ENCODE measurements around the gene BRD3. TPM values are rescaled to one million over a fixed set of nuclear protein-coding genes. Genes with fewer than 3 reads are reported as not detected.

Gene BRD3
- total RNA-seq, 1 experiment from 2014 or later, result 47.3 TPM

DNA sequence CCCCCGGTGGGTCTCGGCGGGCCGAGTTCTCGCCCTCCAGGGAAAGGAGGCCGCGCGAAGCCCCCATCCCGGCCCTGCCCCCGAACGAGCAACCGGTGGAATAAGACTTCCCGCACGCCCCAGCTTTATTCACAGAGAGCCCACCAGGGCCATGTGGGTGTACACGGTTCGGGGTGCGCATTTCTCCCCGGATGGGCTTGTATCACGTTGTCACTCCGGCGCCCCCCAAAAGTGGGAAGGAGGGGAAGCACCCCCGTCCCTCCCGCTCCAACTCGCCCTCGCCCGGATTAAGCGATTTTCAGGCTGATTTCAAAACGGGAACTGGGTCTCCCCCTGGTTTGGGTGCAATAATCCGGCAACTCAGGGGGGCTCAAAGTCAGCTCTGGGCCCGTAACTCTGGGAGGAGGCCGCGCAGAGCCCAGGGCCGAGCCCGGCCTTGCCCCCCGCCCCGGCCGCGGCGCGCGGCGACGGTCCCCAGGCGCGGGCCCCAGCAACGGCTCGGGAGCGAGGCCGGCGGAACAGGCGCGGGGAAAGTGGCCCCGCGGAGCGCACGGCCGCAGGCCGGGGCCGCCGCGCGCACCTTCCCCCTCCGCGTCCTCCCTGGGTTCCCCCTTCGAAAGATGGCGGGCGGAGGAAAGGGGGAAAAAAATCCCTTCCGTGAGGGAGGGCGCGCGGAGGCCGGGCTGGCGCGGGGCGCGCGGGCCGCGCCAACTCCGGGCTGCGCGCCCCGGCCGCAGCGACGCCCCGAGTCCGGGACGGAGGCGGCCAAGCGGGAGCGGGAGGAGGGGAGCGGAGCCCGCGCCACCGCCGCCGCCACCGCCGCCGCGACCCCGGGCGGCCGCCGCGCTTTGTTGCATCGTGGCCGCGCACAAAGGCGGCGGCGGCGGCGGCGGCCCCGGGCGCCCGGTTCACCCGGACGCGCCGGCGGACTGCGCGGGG is 644 bp downstream of the BRD3 start:
- no peak for TF ChIP-seq EZH2 (IDR thresholded peaks at IDR 0.05; ENCODE audit: low read depth)
- TF ChIP-seq, protein P1, sequence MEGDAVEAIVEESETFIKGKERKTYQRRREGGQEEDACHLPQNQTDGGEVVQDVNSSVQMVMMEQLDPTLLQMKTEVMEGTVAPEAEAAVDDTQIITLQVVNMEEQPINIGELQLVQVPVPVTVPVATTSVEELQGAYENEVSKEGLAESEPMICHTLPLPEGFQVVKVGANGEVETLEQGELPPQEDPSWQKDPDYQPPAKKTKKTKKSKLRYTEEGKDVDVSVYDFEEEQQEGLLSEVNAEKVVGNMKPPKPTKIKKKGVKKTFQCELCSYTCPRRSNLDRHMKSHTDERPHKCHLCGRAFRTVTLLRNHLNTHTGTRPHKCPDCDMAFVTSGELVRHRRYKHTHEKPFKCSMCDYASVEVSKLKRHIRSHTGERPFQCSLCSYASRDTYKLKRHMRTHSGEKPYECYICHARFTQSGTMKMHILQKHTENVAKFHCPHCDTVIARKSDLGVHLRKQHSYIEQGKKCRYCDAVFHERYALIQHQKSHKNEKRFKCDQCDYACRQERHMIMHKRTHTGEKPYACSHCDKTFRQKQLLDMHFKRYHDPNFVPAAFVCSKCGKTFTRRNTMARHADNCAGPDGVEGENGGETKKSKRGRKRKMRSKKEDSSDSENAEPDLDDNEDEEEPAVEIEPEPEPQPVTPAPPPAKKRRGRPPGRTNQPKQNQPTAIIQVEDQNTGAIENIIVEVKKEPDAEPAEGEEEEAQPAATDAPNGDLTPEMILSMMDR (conservative IDR thresholded peaks at IDR 0.05), result no peak
- Histone ChIP-seq H3K4me2 (peak overlapping the region; percentile 99), H3K27ac (no peak overlapping the region), H3F3A (ENCODE audit: insufficient read depth, low read depth) (peaks cover 13% of the 10 kb centered on the region), H2AFZ (peak overlapping the region; percentile 53; the same call in 1 of the 2 replicates), H3K4me1 (replicated peaks; ENCODE audit: insufficient read depth) (peaks cover 13% of the 10 kb centered on the region), H3K9me2 (ENCODE audit: insufficient read depth) (no peaks in the 10 kb centered on the region), H3K79me2 (ENCODE audit: low read depth) (peaks cover 50% of the 10 kb centered on the region), H3K36me3 (ENCODE audit: low read depth) (no peaks in the 10 kb centered on the region), H3K4me3 (peak overlapping the region; percentile 68), H4K20me1 (ENCODE audit: insufficient read depth) (peaks cover 42% of the 10 kb centered on the region), H3K27me3 (ENCODE audit: insufficient read depth, low read depth) (peaks cover 33% of the 10 kb centered on the region), H3K9me3 (ENCODE audit: insufficient read depth, low read depth) (no peaks in the 10 kb centered on the region)
- POLR2A ChIA-PET (ENCODE audit: unreplicated experiment), result no interaction called here
- intact Hi-C loops (cut with micrococcal nuclease; ENCODE audit: unreplicated experiment), result loop anchor here (1.0 to 2.0 kb wide), 3 partner anchors 11 to 72 kb away; no protein-coding TSS in a partner anchor
- no TSS peak for BruUV-seq (replicated peaks)
- CTCF ChIA-PET, result interaction anchor here (1.1 kb wide), 1 partner anchor 12 kb away, joined by 3 read pairs; no protein-coding TSS in a partner anchor
- no peak for DNase-seq

DNA sequence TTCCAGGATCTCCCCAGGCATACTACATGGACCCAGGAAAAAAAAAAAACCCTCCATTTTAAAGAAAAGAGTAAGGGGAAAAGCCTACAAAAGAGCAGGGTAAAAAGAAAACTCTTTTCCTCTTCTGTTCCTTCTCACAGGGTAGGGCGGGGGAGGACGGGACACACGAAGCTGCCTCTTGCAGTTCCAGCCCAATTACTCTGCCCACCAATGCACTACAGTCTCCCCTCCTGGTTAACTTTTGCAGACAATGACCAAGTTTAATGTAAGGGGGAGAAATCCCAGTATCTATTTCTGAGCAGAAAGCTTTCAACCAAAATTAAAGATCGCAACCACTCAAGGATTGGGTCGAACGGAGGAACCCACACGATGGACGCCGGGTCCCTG is 1.3 kb downstream of the BRD3 start:
- Histone ChIP-seq H3K4me2 (peak overlapping the region; percentile 99), H3K4me1 (replicated peaks; ENCODE audit: insufficient read depth) (peaks cover 13% of the 10 kb centered on the region), H3F3A (ENCODE audit: insufficient read depth, low read depth) (peaks cover 13% of the 10 kb centered on the region), H4K20me1 (ENCODE audit: insufficient read depth) (peaks cover 47% of the 10 kb centered on the region), H3K9me2 (ENCODE audit: insufficient read depth) (no peaks in the 10 kb centered on the region), H3K36me3 (ENCODE audit: low read depth) (no peaks in the 10 kb centered on the region), H3K4me3 (peak overlapping the region; percentile 68), H3K27me3 (ENCODE audit: insufficient read depth, low read depth) (peaks cover 26% of the 10 kb centered on the region), H2AFZ (peak overlapping the region; percentile 53; the same call in 1 of the 2 replicates), H3K79me2 (ENCODE audit: low read depth) (peaks cover 54% of the 10 kb centered on the region), H3K9me3 (ENCODE audit: insufficient read depth, low read depth) (no peaks in the 10 kb centered on the region), H3K27ac (0 out of 2 replicates have a peak overlapping the region, but pooled peaks have one; percentile 10)
- no peak for DNase-seq
- no TSS peak for BruUV-seq (replicated peaks)
- intact Hi-C loops (cut with micrococcal nuclease; ENCODE audit: unreplicated experiment), result loop anchor here (1.0 to 2.0 kb wide), 3 partner anchors 10 to 72 kb away; no protein-coding TSS in a partner anchor
- no peak for TF ChIP-seq EZH2 (IDR thresholded peaks at IDR 0.05; ENCODE audit: low read depth)
- TF ChIP-seq, protein P1 (conservative IDR thresholded peaks at IDR 0.05), result no peak
- ChIA-PET POLR2A (ENCODE audit: unreplicated experiment) (no interaction called here), CTCF (interaction anchor here (1.1 kb wide), 1 partner anchor 11 kb away, joined by 3 read pairs; no protein-coding TSS in a partner anchor)

DNA sequence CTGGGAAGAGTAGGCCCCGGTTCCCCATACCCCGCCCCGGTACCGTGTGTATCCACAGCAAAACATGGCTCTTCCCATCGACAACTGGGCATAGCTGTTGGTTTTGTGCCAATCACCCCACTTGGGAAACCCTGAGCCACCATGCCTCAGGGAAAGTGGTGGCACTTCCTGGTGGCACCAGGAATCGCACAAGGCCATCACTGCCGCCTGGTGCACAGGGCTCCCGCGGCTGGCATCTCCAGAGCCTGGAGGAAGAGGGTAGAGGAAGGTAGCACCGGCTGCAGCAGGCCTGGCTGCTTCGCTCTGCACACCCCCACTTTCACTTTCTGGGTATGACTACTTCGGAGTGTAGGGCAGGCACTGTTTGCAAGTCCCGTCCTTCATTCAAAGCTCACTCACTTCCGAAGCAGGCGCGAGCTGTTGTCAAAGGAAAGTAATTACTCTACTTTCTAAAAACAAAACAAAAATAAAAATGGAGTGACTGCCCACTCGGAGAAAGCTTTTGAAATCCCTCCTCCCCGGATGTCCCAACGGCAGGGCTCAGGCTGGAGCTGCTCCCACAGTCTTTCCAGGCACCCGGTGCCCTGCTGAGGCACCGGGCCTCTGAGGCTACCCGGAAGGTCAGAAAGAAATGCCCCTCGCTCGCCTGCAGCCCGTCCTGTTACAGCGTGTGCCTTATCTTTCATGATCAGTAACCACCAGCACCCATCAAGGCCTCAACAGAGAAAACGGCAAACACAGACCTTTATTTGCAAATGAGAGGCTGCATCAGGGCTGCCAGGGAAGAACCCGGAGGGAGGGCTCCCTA is 2.0 kb downstream of the BRD3 start:
- Histone ChIP-seq H3K4me3 (peak overlapping the region; percentile 68), H3K4me2 (peak overlapping the region; percentile 99), H4K20me1 (ENCODE audit: insufficient read depth) (peaks cover 54% of the 10 kb centered on the region), H3K9me2 (ENCODE audit: insufficient read depth) (no peaks in the 10 kb centered on the region), H3K36me3 (ENCODE audit: low read depth) (no peaks in the 10 kb centered on the region), H3K9me3 (ENCODE audit: insufficient read depth, low read depth) (no peaks in the 10 kb centered on the region), H3K27me3 (ENCODE audit: insufficient read depth, low read depth) (peaks cover 19% of the 10 kb centered on the region), H3K27ac (0 out of 2 replicates have a peak overlapping the region, but pooled peaks have one; percentile 10), H3F3A (ENCODE audit: insufficient read depth, low read depth) (peaks cover 13% of the 10 kb centered on the region), H2AFZ (peak overlapping the region; percentile 53; the same call in 1 of the 2 replicates), H3K79me2 (ENCODE audit: low read depth) (peaks cover 58% of the 10 kb centered on the region), H3K4me1 (replicated peaks; ENCODE audit: insufficient read depth) (peaks cover 13% of the 10 kb centered on the region)
- peak; percentile 56 to 68 for DNase-seq
- POLR2A ChIA-PET (ENCODE audit: unreplicated experiment), result interaction anchor here (0.5 to 0.9 kb wide), 2 partner anchors 22 to 73 kb away, joined by 6 read pairs; no protein-coding TSS in a partner anchor
- CTCF ChIA-PET, result interaction anchor here (1.1 kb wide), 1 partner anchor 10 kb away, joined by 3 read pairs; no protein-coding TSS in a partner anchor
- intact Hi-C loops (cut with micrococcal nuclease; ENCODE audit: unreplicated experiment), result loop anchor here (1.0 to 2.0 kb wide), 3 partner anchors 10 to 71 kb away; no protein-coding TSS in a partner anchor
- no peak for TF ChIP-seq EZH2 (IDR thresholded peaks at IDR 0.05; ENCODE audit: low read depth)
- TF ChIP-seq, protein P1 (conservative IDR thresholded peaks at IDR 0.05), result no peak
- no TSS peak for BruUV-seq (replicated peaks)
